H1 (cell line): ENCODE data around the gene PRSS38. TPM values are rescaled to one million over a fixed set of nuclear protein-coding genes. Genes with fewer than 3 reads are reported as not detected.

ENCODE experiments used
- CHD7 ChIP-seq: fragments of 300-600 bp; sonication (generic); IDR thresholded peaks from 2 replicates; pipeline ENCODE4 v1.7.1; 2012; ENCODE audit warnings: low read length, moderate library complexity, mild to moderate bottlenecking, inconsistent platforms; ENCODE audit not compliant: insufficient replicate concordance
- CTBP2 ChIP-seq: IDR thresholded peaks from 2 replicates; pipeline ENCODE4 v1.7.0; 2011; ENCODE audit warnings: borderline replicate concordance, mild to moderate bottlenecking, moderate library complexity, mixed read lengths, low read length; ENCODE audit not compliant: insufficient read depth, insufficient read length
- KDM1A ChIP-seq: fragments of 200-600, 300-600 bp; sonication (generic); IDR thresholded peaks from 2 replicates; pipeline ENCODE4 v1.7.1; 2016; ENCODE audit warnings: mild to moderate bottlenecking, low read length, borderline replicate concordance
- KDM4A ChIP-seq: IDR thresholded peaks from one replicate; pipeline ENCODE4 v1.7.1; 2012; ENCODE audit warnings: low read depth, mild to moderate bottlenecking, moderate library complexity, low read length, inconsistent platforms; ENCODE audit not compliant: severe bottlenecking
- MAX ChIP-seq: IDR thresholded peaks from 2 replicates; pipeline ENCODE4 v1.6.1; 2012; ENCODE audit warnings: inconsistent platforms
- NRF1 ChIP-seq: IDR thresholded peaks from 2 replicates; pipeline ENCODE4 v1.6.1; 2011; ENCODE audit warnings: mild to moderate bottlenecking, low read depth, low read length, improper control_type of control experiment
- RBBP5 ChIP-seq: IDR thresholded peaks from 2 replicates; pipeline ENCODE4 v1.7.1; 2012; ENCODE audit warnings: low read depth, mild to moderate bottlenecking, inconsistent platforms, low read length, moderate library complexity, borderline replicate concordance
- SP4 ChIP-seq: IDR thresholded peaks from 2 replicates; pipeline ENCODE4 v1.6.1; 2012; ENCODE audit warnings: low read length, inconsistent platforms
- TCF12 ChIP-seq: IDR thresholded peaks from 2 replicates; pipeline ENCODE4 v1.6.1; 2011; ENCODE audit warnings: low read depth, mild to moderate bottlenecking, low read length
- USF2 ChIP-seq: IDR thresholded peaks from 2 replicates; pipeline ENCODE4 v1.6.1; 2011; ENCODE audit warnings: low read length, improper control_type of control experiment
- polyA plus RNA-seq, 7 experiments: library from polyadenylated mRNA; depleted of rRNA in 3 of 7; stranded (reverse) in 5 of 7; unstranded in 2 of 7; fragments of >200 nt in 5 of 7; fragments of 200-250 nt in 2 of 7; gene quantifications; 1 replicate in 5 of 7; 2 replicates in 1 of 7; 4 replicates in 1 of 7; pipeline versions ENCODE4 v1.2.1 to v1.2.3, GENCODE V29; 2011 to 2013; ENCODE audit warnings: missing spikeins in 2 of 7, mixed read lengths in 2 of 7
- total RNA-seq: library from RNA; stranded (reverse); fragmentation: NEBNext Ultra II Directional; extraction: Animal tissue kit (Norgen Biotek cat#: 25700); gene quantifications from 2 replicates; pipeline ENCODE4 v1.2.1, GENCODE V29; 2021

The PRSS38 gene
- total and polyA plus RNA-seq, 2 of the 8 experiments (the other 6 are each of a cell fraction or from before 2014, with no cell fraction given) = not detected

GRCh38 chr1:227769936-227770494 is 45.5 kb upstream of the PRSS38 start (continued):
- no peak for TF ChIP-seq USF2
- TF ChIP-seq MAX = no peak
- no peak for TF ChIP-seq NRF1
- no peak for TF ChIP-seq CTBP2
- TF ChIP-seq KDM1A = no peak
- no peak for TF ChIP-seq RBBP5
- no peak for TF ChIP-seq CHD7
- TF ChIP-seq SP4 = no peak
- TF ChIP-seq TCF12 = no peak
- TF ChIP-seq KDM4A = no peak
